Ureter (tissue), 1 donor: ENCODE measurements around the gene PPDPF. TPM values are rescaled to one million over a fixed set of nuclear protein-coding genes. Genes with fewer than 3 reads are reported as not detected.
"Not testable (repeated sequence)": the region's sequence is repeated elsewhere in the genome, so short reads cannot be mapped to it uniquely, and the experiment has no call there.

Source experiments
- DNase-seq: peaks from one replicate; pipeline ENCODE4 v3.0.0-alpha.2; 2020; ENCODE audit warnings: low spot score
- total RNA-seq: library from RNA; stranded (reverse); gene quantifications from one replicate; pipeline ENCODE4 v1.2.4, GENCODE V29; 2023
- donor health status: DM: yes; HTN: yes; CAD: no.

The PPDPF gene
- total RNA-seq, 1 donor from 2014 or later, result 507 TPM

DNA sequence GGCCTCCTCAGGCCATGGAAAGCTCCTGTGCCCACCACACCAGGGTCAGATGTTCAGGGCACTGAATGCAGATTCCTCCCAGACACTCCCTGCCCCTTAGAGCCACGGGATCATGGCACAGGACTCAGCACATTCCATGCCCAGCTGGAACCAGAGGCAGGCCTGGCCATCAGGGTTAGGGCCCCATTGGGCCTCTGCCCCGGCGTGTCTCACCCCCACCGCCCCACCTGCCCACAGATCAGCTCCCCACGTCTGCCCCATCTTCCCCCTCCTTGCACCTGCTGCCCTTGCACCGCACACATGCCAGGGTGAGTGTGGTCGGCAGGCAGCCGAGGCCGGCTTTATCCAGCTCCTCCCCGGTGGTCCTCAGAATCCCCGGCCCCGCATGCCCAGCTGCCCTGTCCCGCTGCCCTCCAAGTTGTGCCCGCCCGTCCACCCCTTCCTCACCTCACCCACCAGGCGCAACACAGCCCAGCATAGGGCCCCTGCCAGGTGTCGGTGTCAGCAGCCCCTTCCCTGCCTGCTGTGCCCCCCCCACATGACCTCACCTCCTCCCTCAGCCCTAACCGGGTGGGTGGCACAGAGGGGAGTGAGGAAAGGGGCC, 29.2 kb downstream of the PPDPF start:
- DNase-seq, result no peak

- DNase-seq, result no peak
These were observed 30.5 kb downstream of the PPDPF start for GRCh38 chr20:63551068-63551467.

- no peak for DNase-seq
These were observed 32.1 kb downstream of the PPDPF start for GRCh38 chr20:63552481-63553249.

GRCh38 chr20:63553251-63553932, 32.8 kb downstream of the PPDPF start:
- DNase-seq, result peak; percentile 92

- DNase-seq, result no peak
These were observed 33.3 kb downstream of the PPDPF start, which contains the start of gene FNDC11 for GRCh38 chr20:63553933-63554290. Gene FNDC11 (plus strand): TSS chr20:63554159. CDS start chr20:63555664, 1,505 bp downstream.

- DNase-seq, result no peak
These were observed 34.1 kb downstream of the PPDPF start for GRCh38 chr20:63554361-63555278.

DNA sequence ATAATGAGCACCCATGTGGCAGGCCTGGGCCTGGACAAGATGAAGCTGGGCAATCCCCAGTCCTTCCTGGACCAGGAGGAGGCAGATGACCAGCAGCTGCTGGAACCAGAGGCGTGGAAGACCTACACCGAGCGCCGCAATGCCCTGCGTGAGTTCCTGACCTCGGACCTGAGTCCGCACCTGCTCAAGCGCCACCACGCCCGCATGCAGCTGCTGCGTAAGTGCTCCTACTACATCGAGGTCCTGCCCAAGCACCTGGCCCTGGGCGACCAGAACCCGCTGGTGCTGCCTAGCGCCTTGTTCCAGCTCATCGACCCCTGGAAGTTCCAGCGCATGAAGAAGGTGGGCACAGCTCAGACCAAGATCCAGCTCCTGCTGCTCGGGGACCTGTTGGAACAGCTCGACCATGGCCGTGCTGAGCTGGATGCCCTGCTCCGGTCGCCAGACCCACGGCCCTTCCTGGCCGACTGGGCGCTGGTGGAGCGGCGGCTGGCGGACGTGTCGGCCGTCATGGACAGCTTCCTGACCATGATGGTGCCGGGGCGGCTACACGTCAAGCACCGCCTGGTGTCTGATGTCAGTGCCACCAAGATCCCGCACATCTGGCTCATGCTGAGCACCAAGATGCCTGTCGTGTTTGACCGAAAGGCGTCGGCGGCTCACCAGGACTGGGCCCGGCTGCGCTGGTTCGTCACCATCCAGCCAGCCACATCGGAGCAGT, 35.3 kb downstream of the PPDPF start:
- no peak for DNase-seq

GRCh38 chr20:63556873-63557478, 36.4 kb downstream of the PPDPF start:
- DNase-seq, result no peak

DNA sequence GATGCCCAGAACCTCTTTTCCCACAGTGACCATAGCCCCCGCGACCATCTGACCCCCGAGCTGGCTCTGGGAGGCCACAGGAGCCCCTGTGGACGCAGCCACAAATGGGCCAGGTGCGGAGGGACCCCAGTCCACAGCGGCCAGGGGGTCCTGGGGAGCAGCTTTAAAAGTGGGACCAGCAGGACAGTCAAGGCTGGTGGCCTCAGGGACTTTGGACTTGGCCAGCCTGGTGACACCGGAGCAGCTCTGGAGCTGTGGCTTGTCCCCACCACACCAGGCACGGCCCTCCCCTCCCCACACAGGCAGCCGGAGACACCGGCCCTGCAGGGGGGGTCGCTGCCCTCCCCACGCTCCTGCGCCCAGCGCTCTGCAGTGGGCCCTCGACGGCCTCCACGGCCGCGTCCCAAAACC, 36.9 kb downstream of the PPDPF start:
- DNase-seq, result no peak

DNA sequence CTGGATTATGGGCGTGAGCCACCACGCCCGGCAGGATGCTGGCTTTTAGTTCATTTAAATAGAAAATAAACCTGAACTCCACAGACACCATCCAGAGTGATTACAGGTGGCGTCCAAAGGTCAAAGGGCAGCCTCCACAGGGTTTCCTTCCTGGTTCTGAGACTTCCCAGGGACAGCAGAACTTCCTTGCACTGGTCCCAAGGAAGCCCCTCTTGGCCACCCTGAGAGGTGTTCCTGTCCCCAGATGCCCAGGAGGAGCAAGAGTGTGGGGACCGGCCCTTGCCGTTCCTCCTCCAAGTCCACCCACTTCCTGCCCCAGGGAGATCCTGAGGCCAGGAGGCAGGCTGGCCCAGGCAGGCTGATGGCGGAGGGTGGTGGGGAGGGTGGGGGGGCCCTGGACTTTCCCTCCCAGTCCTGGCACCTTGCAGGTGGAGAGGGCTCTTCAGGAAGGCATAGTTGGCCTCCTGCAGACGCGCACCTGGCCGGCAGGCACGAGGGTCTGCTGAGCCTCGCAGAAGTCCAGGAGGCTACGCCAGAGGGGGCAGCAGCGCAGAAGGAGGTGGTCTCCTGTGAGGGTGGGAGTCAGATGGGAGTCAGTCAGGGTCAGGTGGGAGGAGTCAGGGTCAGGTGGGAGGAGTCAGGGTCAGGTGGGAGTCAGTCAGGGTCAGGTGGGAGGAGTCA, 38.4 kb downstream of the PPDPF start:
- no peak for DNase-seq

- DNase-seq, result not testable (repeated sequence)
These were observed 39.1 kb downstream of the PPDPF start for GRCh38 chr20:63559485-63560332.

DNA sequence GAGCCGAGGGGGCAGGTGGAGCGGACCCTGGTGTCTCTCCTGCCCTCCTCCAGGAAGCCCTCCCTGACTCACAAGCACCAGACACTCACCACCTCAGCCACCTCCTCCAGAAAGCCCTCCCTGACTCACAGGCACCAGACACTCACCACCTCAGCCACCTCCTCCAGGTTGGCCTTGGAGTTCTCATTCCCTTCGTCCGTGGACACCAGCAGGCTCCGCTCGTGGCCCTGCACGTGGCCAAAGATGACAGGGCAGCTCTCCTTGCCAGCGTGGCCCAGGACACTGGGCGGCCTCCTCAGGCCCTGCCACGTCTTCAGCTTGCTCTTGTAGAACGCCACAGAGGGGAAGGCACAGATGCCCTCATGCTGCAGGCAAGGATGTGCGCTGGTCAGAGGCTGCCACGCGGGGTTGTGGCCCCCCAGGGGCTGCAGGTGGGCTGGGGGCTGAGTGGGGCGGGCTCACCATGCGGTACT, 39.8 kb downstream of the PPDPF start:
- no peak for DNase-seq

- DNase-seq, result no peak
These were observed 40.5 kb downstream of the PPDPF start for GRCh38 chr20:63560856-63561609.

DNA sequence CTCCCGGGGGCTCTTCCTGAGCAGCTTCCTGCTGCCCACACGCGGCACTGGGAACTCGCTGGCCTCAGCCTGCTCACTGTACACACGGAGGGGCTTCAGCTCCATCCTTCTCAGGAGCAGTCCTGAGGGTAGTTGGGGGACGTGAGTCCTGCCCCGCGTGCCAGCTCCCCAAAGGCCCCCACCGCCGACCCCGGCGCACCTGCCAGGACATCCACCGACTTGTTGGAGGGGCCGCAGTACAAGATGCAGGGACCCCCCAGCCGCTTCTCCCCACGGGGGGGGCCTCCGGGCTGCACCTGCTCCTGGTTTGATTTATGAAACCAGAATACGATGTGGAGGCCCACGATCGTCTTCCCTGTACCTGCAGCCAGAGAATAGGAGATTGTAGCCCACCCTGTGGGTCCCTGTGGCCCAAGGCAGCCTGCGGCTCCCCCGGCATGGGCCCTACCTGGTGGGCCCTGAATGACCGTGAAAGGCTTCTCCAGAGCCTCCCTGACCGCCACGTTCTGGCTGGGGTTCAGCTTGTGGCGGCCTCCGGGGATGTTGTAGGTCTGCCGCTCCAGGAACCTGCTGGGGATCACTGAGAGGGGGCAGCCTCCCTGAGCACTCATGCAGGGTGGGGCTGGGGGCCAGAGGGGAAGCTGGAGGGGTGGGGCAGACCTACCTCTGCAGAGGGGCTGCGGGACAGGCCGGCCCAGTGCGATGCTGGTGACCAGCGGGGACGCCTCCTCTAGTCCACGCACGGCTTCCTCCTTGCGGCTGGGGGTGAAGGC, 41.2 kb downstream of the PPDPF start:
- no peak for DNase-seq

GRCh38 chr20:63562461-63563224, 42.1 kb downstream of the PPDPF start:
- DNase-seq, result no peak

- no peak for DNase-seq
These were observed 42.8 kb downstream of the PPDPF start for GRCh38 chr20:63563225-63563935.
